MCF 10A (cell line): ENCODE results near the gene MYRF. TPM values are rescaled to one million over a fixed set of nuclear protein-coding genes. Genes with fewer than 3 reads are reported as not detected.

Source experiments
- BruUV-seq: library from RNA; stranded (reverse); fragments of 400-500 nt; replicated peaks from 2 replicates; lab custom pipeline; 2021; lab: Mats Ljungman, UMichigan
- CTCF ChIA-PET: fragments of 300-600 bp; sonication (Branson Sonifier 250); formaldehyde crosslinking; extraction: SDS; loops from one replicate; lab custom pipeline; 2021; ENCODE audit warnings: antibody characterized with exemption, inconsistent platforms; lab: Yijun Ruan, JAX
- POLR2A ChIA-PET: fragments of 300-600, 350-650 bp; sonication (Branson Sonifier 250); formaldehyde crosslinking; extraction: SDS; loops from one replicate; lab custom pipeline; 2020; ENCODE audit warnings: antibody characterized with exemption, inconsistent platforms; lab: Yijun Ruan, JAX
- DNase-seq: peaks from one replicate; pipeline ENCODE4 v3.0.0-alpha.2; 2018; ENCODE audit not compliant: unreplicated experiment
- H3K27ac Mint-ChIP-seq: one replicate; pipeline ENCODE4 v1.8.0; 2022; ENCODE audit warnings: mild to moderate bottlenecking, low read depth, mixed read lengths; ENCODE audit not compliant: unreplicated experiment
- H3K27me3 Mint-ChIP-seq: one replicate; pipeline ENCODE4 v1.8.0; 2022; ENCODE audit warnings: mixed read lengths; ENCODE audit not compliant: insufficient read depth, unreplicated experiment
- H3K36me3 Mint-ChIP-seq: one replicate; pipeline ENCODE4 v1.8.0; 2022; ENCODE audit warnings: mild to moderate bottlenecking, moderate library complexity, mixed read lengths; ENCODE audit not compliant: insufficient read depth, unreplicated experiment
- H3K4me1 Mint-ChIP-seq: one replicate; pipeline ENCODE4 v1.8.0; 2022; ENCODE audit warnings: mixed read lengths; ENCODE audit not compliant: insufficient read depth, unreplicated experiment
- H3K4me3 Mint-ChIP-seq: one replicate; pipeline ENCODE4 v1.8.0; 2022; ENCODE audit warnings: mild to moderate bottlenecking, moderate library complexity, mixed read lengths; ENCODE audit not compliant: unreplicated experiment
- H3K9me3 Mint-ChIP-seq: one replicate; pipeline ENCODE4 v1.8.0; 2022; ENCODE audit warnings: mixed read lengths; ENCODE audit not compliant: unreplicated experiment
- CTCF ChIP-seq: fragments of 200-600 bp; IDR thresholded peaks from one replicate; pipeline ENCODE4 v1.8.0; 2022; ENCODE audit warnings: antibody characterized with exemption, mild to moderate bottlenecking; ENCODE audit not compliant: unreplicated experiment
- intact Hi-C: fragments of 100-400 bp; cut with micrococcal nuclease; formaldehyde crosslinking; loops from 2 replicates; pipeline ENCODE4 v1.14.1; 2022
- total RNA-seq: library from RNA; stranded (reverse); gene quantifications from 2 replicates; pipeline ENCODE4 v1.2.3, GENCODE V29; 2022

MYRF gene
- total RNA-seq, 1 experiment from 2014 or later = 0.16 TPM

- intact Hi-C loops = no loop called here
- H3K27me3 Mint-ChIP-seq = peaks cover 9% of the 10 kb centered on the region
- no peak for TF ChIP-seq CTCF
- ChIA-PET CTCF (interaction anchor here (0.6 to 1.8 kb wide), 9 partner anchors 21 to 82 kb away, joined by 3 to 6 read pairs (median 4); no protein-coding TSS in a partner anchor), POLR2A (no interaction called here)
- H3K36me3 Mint-ChIP-seq = no peaks in the 10 kb centered on the region
- no peak for DNase-seq
- BruUV-seq = no TSS peak
- H3K27ac Mint-ChIP-seq = no peak overlapping the region
- H3K9me3 Mint-ChIP-seq = no peaks in the 10 kb centered on the region
- no peaks in the 10 kb centered on the region for H3K4me1 Mint-ChIP-seq
- H3K4me3 Mint-ChIP-seq = no peak overlapping the region
Observed at GRCh38 chr11:61710019-61710418, 42.4 kb upstream of the MYRF start.

DNA sequence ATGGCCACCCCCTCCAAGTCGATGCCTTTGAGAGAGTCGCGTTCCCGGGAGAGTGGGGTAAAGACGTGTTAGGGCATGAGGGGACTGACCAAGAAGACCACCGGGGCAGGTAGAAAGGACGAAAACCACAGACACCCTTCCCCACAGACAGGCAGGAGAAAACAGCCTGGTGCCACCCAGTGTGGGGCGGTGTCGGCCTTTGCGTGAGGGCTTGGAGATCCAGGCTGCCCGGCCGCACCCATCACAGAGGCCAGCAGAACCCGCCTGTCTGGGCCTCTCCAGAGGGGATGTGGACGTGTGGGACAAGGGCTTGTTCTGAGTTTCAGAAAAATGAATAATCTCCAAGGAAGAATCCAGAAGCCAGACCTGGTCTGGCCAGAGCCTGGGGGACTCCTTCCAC, 41.4 kb upstream of the MYRF start:
- no peak overlapping the region for H3K4me3 Mint-ChIP-seq

GRCh38 chr11:61711498-61711897, 40.9 kb upstream of the MYRF start:
- ChIA-PET POLR2A (no interaction called here), CTCF (interaction anchor here (1.8 kb wide), 1 partner anchor 36 kb away, joined by 4 read pairs; no protein-coding TSS in a partner anchor)
- Mint-ChIP-seq H3K27ac (no peak overlapping the region), H3K4me1 (no peaks in the 10 kb centered on the region), H3K9me3 (no peaks in the 10 kb centered on the region), H3K27me3 (peaks cover 22% of the 10 kb centered on the region), H3K36me3 (no peaks in the 10 kb centered on the region), H3K4me3 (no peak overlapping the region)
- no peak for TF ChIP-seq CTCF
- DNase-seq = no peak
- BruUV-seq = no TSS peak
- intact Hi-C loops = no loop called here

More for the DNA sequence above, 41.4 kb upstream of the MYRF start:
- DNase-seq = no peak
- no peak overlapping the region for H3K27ac Mint-ChIP-seq
- TF ChIP-seq CTCF = no peak
- H3K4me1 Mint-ChIP-seq = no peaks in the 10 kb centered on the region
- no peaks in the 10 kb centered on the region for H3K9me3 Mint-ChIP-seq
- intact Hi-C loops = no loop called here
- BruUV-seq = no TSS peak
- no peaks in the 10 kb centered on the region for H3K36me3 Mint-ChIP-seq
- ChIA-PET POLR2A (no interaction called here), CTCF (interaction anchor here (0.5 to 1.8 kb wide), 2 partner anchors 36 to 752 kb away, joined by 3 to 4 read pairs; no protein-coding TSS in a partner anchor)
- H3K27me3 Mint-ChIP-seq = peaks cover 17% of the 10 kb centered on the region

DNA sequence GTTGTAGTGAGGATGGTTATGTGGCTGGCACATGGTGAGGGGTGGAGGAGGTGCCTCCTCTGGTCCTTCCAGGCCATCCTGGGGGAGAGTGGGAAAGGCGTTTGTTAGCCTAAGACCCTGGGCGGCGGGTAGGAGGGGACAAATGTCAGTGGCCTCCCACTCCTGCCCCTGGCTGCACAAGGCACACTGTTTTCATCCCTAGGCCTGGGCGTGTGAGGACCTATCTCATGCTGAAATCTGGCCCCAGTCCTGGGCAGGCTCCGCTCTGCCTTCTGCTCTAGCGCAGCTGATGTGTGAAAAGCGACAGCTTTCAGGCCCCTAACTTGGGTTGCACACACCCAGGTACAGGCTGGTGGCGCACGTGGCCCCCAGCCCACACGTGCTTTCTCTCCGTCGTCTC, 40.1 kb upstream of the MYRF start:
- BruUV-seq = no TSS peak
- Mint-ChIP-seq H3K9me3 (no peaks in the 10 kb centered on the region), H3K27me3 (peaks cover 25% of the 10 kb centered on the region), H3K27ac (no peak overlapping the region), H3K36me3 (no peaks in the 10 kb centered on the region), H3K4me3 (no peak overlapping the region), H3K4me1 (no peaks in the 10 kb centered on the region)
- TF ChIP-seq CTCF = no peak
- intact Hi-C loops = no loop called here
- POLR2A ChIA-PET = no interaction called here
- CTCF ChIA-PET = interaction anchor here (0.5 kb wide), 1 partner anchor 326 kb away, joined by 3 read pairs; no protein-coding TSS in a partner anchor
- no peak for DNase-seq
